ENCODE measurements around the gene SPG7.
A peak's percentile ranks its signal among the peaks of the same experiment; 100 is the strongest.

The SPG7 gene

DNA sequence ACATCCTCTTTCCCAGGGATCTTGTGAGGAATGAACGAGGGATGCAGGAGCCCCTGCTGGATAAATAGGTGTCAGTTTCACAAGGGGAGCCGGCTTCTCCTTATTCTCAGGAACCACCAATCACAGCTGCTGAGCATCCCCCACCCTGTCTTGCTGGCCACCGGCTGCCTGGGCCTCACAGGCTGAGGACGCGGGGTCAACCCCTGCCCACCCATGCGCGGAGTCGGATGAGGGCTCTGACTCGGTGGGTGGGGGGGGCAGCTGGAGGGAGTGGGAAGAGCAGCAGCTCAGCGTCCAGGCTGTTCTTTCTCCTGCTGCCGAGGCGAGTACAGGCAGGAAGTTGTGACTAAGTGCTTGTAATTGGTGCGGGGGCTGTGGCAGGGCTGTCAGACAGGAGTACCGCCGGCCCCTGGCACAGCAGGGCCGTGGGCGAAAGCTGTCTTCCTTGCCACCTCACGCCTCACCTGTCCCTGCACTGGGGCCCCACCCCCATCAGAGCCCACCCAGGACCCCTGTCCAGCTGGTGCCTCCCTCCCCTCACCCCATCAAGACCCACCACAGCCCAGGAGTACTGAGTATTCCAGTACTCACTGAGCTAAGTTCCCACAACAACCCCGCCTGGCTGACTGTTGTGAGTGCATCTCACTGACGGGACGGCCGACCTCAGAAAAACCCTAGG is 94.2 kb downstream of the SPG7 start (continued):
- 0 out of 2 replicates have a peak, but pooled peaks have one; percentile 20 for TF ChIP-seq SP2 (tag by site-specific recombination; IDR thresholded peaks at IDR 0.05)
- TF ChIP-seq OSR2 (tag by site-specific recombination; IDR thresholded peaks at IDR 0.05), result 0 out of 2 replicates have a peak, but pooled peaks have one; percentile 27
- TF ChIP-seq ZNF843 (tag by site-specific recombination; IDR thresholded peaks at IDR 0.05), result 0 out of 2 replicates have a peak, but pooled peaks have one; percentile 15
- TF ChIP-seq ZNF248 (tag by site-specific recombination; IDR thresholded peaks at IDR 0.05), result no peak

DNA sequence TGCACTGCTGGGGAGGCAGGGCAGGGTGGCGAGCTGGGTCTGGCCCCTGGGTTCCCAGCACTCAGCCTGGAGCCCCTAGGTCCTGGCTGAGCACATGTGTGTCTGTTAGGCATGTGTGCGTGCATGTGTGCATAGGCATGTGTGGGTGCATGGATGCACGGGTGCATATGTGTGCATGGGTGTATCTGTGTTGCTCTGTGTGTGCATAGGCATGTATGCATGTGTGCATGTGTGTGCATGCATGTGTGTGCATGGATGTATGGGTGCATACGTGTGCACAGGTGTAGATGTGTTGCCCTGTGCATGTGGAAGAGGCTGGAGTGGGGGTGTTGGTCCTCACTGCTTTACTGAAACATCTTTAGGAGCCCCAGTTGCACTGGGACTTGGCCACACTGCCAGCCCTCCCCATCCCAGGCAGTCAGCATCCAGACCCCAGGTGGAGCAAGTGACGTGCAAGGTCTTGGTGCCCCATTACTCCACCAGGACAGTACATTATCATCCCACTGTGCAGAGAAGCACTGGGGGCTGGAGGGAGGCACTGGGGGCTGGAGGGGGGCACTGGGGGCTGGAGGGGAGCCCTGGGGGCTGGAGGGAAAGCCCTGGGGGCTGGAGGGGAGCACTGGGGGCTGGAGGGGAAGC is 94.9 kb downstream of the SPG7 start:
- Histone ChIP-seq H3K36me3 (ENCODE audit: control insufficient read depth in 2 of 2, insufficient read depth in 1 of 2, low read length in 2 of 2) (no peaks in the 10 kb centered on the region), H3K9me3 (ENCODE audit: control insufficient read depth, insufficient read depth, low read depth, low read length) (no peaks in the 10 kb centered on the region), H3K4me1 (ENCODE audit: control insufficient read depth, insufficient read depth, low read length) (no peaks in the 10 kb centered on the region), H3K27ac (ENCODE audit: extremely low read depth, low read depth, low read length) (no peak overlapping the region), H3K4me3 (ENCODE audit: low read depth, low read length) (no peak overlapping the region)
- ChIA-PET CTCF (interaction anchor here (0.6 to 0.9 kb wide), 2 partner anchors 65 to 436 kb away, joined by 3 to 4 read pairs; no protein-coding TSS in a partner anchor), POLR2A (interaction anchor here (0.8 to 0.9 kb wide), 2 partner anchors 83 to 97 kb away, joined by 4 read pairs; partner anchors contain the start of gene CDK10)
- TF ChIP-seq ZSCAN4 (tag by site-specific recombination; IDR thresholded peaks at IDR 0.05) (peak; percentile 81), ZNF2 (tag by site-specific recombination; IDR thresholded peaks at IDR 0.05) (peak; percentile 27; the same call in 1 of the 2 replicates), ZBTB21 (tag by site-specific recombination; IDR thresholded peaks at IDR 0.05) (no peak)

DNA sequence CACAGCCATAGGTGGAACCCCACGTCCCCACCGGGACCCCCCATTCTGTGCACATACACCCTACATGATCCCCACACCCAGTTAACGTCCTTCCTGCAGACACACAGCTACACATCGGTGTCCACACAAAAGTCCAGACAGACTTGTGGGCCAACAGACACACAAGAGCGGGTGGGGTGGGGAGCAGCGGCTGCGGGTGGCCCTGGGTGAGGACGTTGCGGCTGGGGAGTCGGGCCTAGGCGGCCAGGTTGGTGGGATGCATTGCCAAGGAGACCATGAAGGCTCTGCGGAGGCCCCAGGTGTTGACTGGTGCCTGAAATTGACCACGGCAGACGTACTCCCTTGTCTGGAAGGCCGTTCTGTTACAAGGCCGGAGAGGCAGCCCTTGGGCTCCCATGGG is 96.6 kb downstream of the SPG7 start:
- CTCF ChIA-PET, result interaction anchor here (0.6 kb wide), 1 partner anchor 152 kb away, joined by 3 read pairs; no protein-coding TSS in a partner anchor
- Histone ChIP-seq H3K4me1 (ENCODE audit: control insufficient read depth, insufficient read depth, low read length) (peaks cover 4% of the 10 kb centered on the region; the same call in 1 of the 2 replicates), H3K9me3 (ENCODE audit: control insufficient read depth, insufficient read depth, low read depth, low read length) (no peaks in the 10 kb centered on the region), H3K27ac (ENCODE audit: extremely low read depth, low read depth, low read length) (no peak overlapping the region), H3K36me3 (ENCODE audit: control insufficient read depth in 2 of 2, insufficient read depth in 1 of 2, low read length in 2 of 2) (no peaks in the 10 kb centered on the region), H3K4me3 (ENCODE audit: low read depth, low read length) (no peak overlapping the region)
- no peak for TF ChIP-seq ZFHX2 (tag by site-specific recombination; conservative IDR thresholded peaks at IDR 0.05)
- TF ChIP-seq ZNF791 (tag by site-specific recombination; IDR thresholded peaks at IDR 0.05), result no peak
- no peak for TF ChIP-seq ZNF214 (tag by site-specific recombination; IDR thresholded peaks at IDR 0.05; ENCODE audit: borderline replicate concordance)
- no peak for TF ChIP-seq RBAK (tag by site-specific recombination; IDR thresholded peaks at IDR 0.05)
- TF ChIP-seq KLF16 (tag by site-specific recombination; IDR thresholded peaks at IDR 0.05), result no peak
- no peak for TF ChIP-seq ZNF169 (tag by site-specific recombination; IDR thresholded peaks at IDR 0.05)
- no peak for TF ChIP-seq GLI2 (tag by site-specific recombination; IDR thresholded peaks at IDR 0.05; ENCODE audit: borderline replicate concordance, low read depth)
- POLR2A ChIA-PET, result no interaction called here

- peak; percentile 25; the same call in 1 of the 2 replicates for TF ChIP-seq ZFHX2 (tag by site-specific recombination; conservative IDR thresholded peaks at IDR 0.05)
- peak; percentile 37; the same call in 1 of the 2 replicates for TF ChIP-seq EGR2 (tag by site-specific recombination; IDR thresholded peaks at IDR 0.05; ENCODE audit: low read depth)
- no peak for TF ChIP-seq PATZ1 (tag by site-specific recombination; IDR thresholded peaks at IDR 0.05)
- CTCF ChIA-PET, result interaction anchor here (0.6 to 0.8 kb wide), 2 partner anchors 36 to 152 kb away, joined by 3 read pairs; no protein-coding TSS in a partner anchor
- Histone ChIP-seq H3K4me1 (ENCODE audit: control insufficient read depth, insufficient read depth, low read length) (peaks cover 4% of the 10 kb centered on the region; the same call in 1 of the 2 replicates), H3K36me3 (ENCODE audit: control insufficient read depth in 2 of 2, insufficient read depth in 1 of 2, low read length in 2 of 2) (no peaks in the 10 kb centered on the region), H3K9me3 (ENCODE audit: control insufficient read depth, insufficient read depth, low read depth, low read length) (no peaks in the 10 kb centered on the region), H3K4me3 (ENCODE audit: low read depth, low read length) (no peak overlapping the region), H3K27ac (ENCODE audit: extremely low read depth, low read depth, low read length) (no peak overlapping the region)
- POLR2A ChIA-PET, result no interaction called here
Observed at GRCh38 chr16:89605186-89605970, 97.2 kb downstream of the SPG7 start.

Measured in HEK293 (cell line).